HG02884 (cell line): ENCODE data around the gene PLEKHM2.
"Not testable (repeated sequence)": the region's sequence is repeated elsewhere in the genome, so short reads cannot be mapped to it uniquely, and the experiment has no call there.

Experiments
- ATAC-seq: cut with Tn5 transposase; IDR thresholded peaks from one replicate; pipeline ENCODE4 v1.9.1; 2021; ENCODE audit warnings: mild to moderate bottlenecking, moderate library complexity; ENCODE audit not compliant: unreplicated experiment

The PLEKHM2 gene

GRCh38 chr1:15698201-15698600 lies 14.1 kb downstream of the PLEKHM2 start:
- ATAC-seq: no peak

GRCh38 chr1:15699321-15699720 lies 15.2 kb downstream of the PLEKHM2 start:
- ATAC-seq: not testable (repeated sequence)

- no peak for ATAC-seq
Measured at GRCh38 chr1:15700508-15700907, 16.4 kb downstream of the PLEKHM2 start.

- ATAC-seq: no peak
Measured at GRCh38 chr1:15701784-15702183, 17.7 kb downstream of the PLEKHM2 start.

- ATAC-seq: no peak
Measured at GRCh38 chr1:15702722-15703550, 18.8 kb downstream of the PLEKHM2 start.

GRCh38 chr1:15703562-15703961 lies 19.4 kb downstream of the PLEKHM2 start:
- no peak for ATAC-seq

GRCh38 chr1:15704526-15705183 lies 20.5 kb downstream of the PLEKHM2 start:
- ATAC-seq: no peak

GRCh38 chr1:15705184-15705566 lies 21.1 kb downstream of the PLEKHM2 start:
- no peak for ATAC-seq

- ATAC-seq: no peak
Measured at GRCh38 chr1:15706751-15707150, 22.6 kb downstream of the PLEKHM2 start.

- ATAC-seq: no peak
Measured at GRCh38 chr1:15707239-15707925, 23.3 kb downstream of the PLEKHM2 start.

GRCh38 chr1:15708486-15709137 lies 24.5 kb downstream of the PLEKHM2 start:
- no peak for ATAC-seq

GRCh38 chr1:15709226-15709625 lies 25.1 kb downstream of the PLEKHM2 start:
- ATAC-seq: no peak

GRCh38 chr1:15712168-15712567 lies 28.0 kb downstream of the PLEKHM2 start:
- ATAC-seq: no peak

GRCh38 chr1:15714406-15715136 lies 30.5 kb downstream of the PLEKHM2 start:
- ATAC-seq: no peak

GRCh38 chr1:15717418-15718125 lies 33.5 kb downstream of the PLEKHM2 start:
- no peak for ATAC-seq

GRCh38 chr1:15718199-15718601 lies 34.1 kb downstream of the PLEKHM2 start:
- no peak for ATAC-seq

- no peak for ATAC-seq
Measured at GRCh38 chr1:15719381-15720120, 35.4 kb downstream of the PLEKHM2 start.

- no peak for ATAC-seq
Measured at GRCh38 chr1:15720861-15721260, 36.7 kb downstream of the PLEKHM2 start.

GRCh38 chr1:15722411-15722810 lies 38.3 kb downstream of the PLEKHM2 start:
- no peak for ATAC-seq
